ENCODE results near the gene DAND5.

Gene DAND5

DNA sequence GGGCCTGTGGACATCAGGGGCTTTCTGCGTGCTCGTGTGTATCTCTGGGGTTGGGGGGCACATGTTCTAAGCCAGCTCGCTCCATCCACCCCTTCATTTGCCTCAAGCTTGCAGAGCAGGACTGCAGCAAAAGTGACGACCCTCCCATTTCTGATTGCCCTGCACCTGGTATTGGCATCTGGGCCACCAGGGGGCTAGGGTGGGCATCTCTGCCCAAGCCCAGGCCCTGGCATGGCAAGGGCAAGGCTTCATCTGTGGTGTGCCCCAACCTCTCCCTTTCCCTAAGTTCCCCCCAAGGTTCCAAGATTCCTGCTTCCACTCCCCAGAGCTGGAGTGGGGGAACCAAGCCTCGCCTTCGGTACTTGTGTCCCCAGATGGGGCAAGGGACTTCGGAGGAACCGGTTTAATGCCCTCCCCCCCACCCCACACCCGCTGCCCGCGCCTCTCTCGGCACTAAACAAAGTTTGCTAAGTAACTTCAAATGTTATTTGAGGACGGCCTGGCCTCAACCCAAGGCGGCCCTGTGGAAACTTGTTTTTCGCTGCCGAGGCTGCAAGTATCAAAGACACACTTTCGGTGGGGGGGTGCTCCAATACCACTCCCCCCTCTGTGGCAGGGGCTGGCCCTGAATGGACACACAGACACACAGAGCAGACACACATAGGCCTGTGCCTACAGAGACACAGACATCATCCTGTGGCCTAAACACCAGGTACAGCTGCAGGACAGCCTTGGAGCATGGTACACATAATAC lies 38.1 kb downstream of the DAND5 start:
- Histone ChIP-seq H3K4me1 (no peaks in the 10 kb centered on the region), H2AFZ (no peak overlapping the region), H3K27ac (no peak overlapping the region), H3K9me3 (ENCODE audit: control insufficient read depth, low read length) (no peaks in the 10 kb centered on the region), H3K9ac (no peak overlapping the region), H3K4me3 (ENCODE audit: low read depth, low read length) (no peak overlapping the region), H3K27me3 (ENCODE audit: control insufficient read depth, insufficient read depth, low read length) (no peaks in the 10 kb centered on the region), H3K36me3 (ENCODE audit: control insufficient read depth, insufficient read depth, low read length) (no peaks in the 10 kb centered on the region), H3K79me2 (peaks cover 4% of the 10 kb centered on the region), H3K4me2 (ENCODE audit: low read length) (no peak overlapping the region)
- TF ChIP-seq, protein P1, sequence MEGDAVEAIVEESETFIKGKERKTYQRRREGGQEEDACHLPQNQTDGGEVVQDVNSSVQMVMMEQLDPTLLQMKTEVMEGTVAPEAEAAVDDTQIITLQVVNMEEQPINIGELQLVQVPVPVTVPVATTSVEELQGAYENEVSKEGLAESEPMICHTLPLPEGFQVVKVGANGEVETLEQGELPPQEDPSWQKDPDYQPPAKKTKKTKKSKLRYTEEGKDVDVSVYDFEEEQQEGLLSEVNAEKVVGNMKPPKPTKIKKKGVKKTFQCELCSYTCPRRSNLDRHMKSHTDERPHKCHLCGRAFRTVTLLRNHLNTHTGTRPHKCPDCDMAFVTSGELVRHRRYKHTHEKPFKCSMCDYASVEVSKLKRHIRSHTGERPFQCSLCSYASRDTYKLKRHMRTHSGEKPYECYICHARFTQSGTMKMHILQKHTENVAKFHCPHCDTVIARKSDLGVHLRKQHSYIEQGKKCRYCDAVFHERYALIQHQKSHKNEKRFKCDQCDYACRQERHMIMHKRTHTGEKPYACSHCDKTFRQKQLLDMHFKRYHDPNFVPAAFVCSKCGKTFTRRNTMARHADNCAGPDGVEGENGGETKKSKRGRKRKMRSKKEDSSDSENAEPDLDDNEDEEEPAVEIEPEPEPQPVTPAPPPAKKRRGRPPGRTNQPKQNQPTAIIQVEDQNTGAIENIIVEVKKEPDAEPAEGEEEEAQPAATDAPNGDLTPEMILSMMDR (IDR thresholded peaks at IDR 0.05), result no peak

DNA sequence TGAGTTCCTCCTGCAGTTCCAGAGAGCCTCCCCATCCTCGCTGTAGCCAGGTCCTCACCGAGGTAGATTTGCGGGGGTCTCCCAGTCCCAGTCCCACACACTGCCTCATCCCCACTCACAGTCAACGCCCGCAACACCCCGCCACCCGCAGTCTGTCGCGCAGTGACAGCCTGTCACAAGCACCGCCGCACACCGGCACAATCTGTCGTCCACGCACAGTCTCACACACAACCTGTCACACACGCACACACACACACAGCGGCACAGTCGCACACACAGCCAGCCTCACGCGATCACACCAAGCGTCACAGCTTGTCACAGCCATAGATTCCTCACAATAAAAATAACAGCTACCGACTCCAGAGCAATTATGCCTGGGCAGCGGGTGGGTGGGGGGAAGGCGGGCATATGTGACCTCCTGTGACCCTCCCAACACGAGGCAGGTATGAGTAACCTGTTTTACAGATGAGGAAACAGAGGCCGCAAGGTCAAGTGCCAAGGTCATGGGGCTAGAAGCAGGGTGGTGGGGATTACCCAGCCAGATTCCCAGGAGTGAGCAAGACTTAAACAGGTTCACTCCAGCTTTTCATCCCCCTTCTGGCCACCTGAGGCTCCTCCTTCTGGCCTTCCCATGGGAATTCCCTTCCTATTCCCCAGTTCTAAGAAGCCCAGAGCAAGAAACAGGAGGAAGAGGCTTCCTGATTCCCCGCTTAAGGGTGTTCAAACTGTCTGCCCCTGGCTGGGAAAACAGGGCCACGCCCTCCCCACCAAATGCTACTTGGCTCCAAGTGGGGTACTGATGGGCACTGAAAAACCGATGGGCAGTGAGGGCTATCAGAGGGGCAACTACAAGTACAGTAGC lies 39.8 kb downstream of the DAND5 start:
- H3K4me1 ChIP-seq, result no peaks in the 10 kb centered on the region
- peaks cover 6% of the 10 kb centered on the region for H3K79me2 ChIP-seq
- no peaks in the 10 kb centered on the region for H3K36me3 ChIP-seq (ENCODE audit: control insufficient read depth, insufficient read depth, low read length)
- no peaks in the 10 kb centered on the region for H3K9me3 ChIP-seq (ENCODE audit: control insufficient read depth, low read length)
- no peak overlapping the region for H3K4me2 ChIP-seq (ENCODE audit: low read length)
- H3K27me3 ChIP-seq (ENCODE audit: control insufficient read depth, insufficient read depth, low read length), result no peaks in the 10 kb centered on the region
- H3K27ac ChIP-seq, result no peak overlapping the region
- no peak overlapping the region for H3K4me3 ChIP-seq (ENCODE audit: low read depth, low read length)
- TF ChIP-seq, protein P1 (IDR thresholded peaks at IDR 0.05), result no peak
- no peak overlapping the region for H3K9ac ChIP-seq
- no peak overlapping the region for H2AFZ ChIP-seq

DNA sequence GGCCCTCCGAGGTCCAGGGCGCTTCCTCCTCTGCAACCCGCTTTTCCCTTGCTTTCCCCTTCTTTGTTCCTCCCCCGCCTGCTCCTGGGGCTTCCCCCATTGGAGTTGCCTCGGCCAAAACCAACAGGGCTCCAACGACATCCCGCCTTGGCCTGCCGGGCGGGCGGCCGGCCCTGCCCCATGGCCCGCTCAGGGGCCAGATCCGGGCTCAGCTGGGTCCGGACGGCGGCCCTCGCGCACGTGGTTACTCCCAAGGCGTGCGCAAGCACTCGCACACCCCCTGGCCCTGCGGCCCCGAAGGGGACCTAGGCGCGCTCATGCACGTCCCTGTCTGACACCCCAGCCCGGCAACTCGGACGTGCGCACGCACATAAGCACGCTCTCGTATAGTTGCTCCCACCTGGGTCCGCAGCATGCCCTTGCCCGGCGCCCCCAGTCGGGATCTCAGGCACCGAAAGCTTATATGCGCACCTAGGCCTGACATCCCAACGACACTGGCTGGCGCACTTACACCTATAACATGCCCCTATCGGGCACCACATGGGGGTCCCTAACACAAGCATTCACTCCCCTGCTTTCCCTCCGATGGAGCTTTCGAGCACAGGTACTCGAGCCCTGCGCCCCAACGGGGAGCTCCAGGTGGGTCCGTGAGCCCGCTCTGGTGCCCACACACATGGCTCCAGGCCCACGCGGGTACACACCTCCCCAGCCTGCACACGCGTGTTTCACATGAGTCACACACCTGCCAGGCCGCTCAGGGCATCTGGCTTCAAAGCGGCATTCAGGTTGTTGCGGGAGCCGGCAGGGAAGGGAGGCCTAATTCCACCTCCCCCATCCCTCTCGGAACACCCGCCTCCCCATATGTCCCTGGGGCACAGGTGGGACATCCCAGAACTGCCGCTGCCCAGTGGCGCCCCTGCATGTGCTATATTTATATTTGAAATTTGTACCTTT lies 40.9 kb downstream of the DAND5 start:
- Histone ChIP-seq H3K9ac (no peak overlapping the region), H3K9me3 (ENCODE audit: control insufficient read depth, low read length) (no peaks in the 10 kb centered on the region), H3K79me2 (peaks cover 6% of the 10 kb centered on the region), H3K27ac (no peak overlapping the region), H3K27me3 (ENCODE audit: control insufficient read depth, insufficient read depth, low read length) (no peaks in the 10 kb centered on the region), H3K4me3 (ENCODE audit: low read depth, low read length) (no peak overlapping the region), H3K4me2 (ENCODE audit: low read length) (no peak overlapping the region), H3K36me3 (ENCODE audit: control insufficient read depth, insufficient read depth, low read length) (no peaks in the 10 kb centered on the region), H2AFZ (no peak overlapping the region), H3K4me1 (no peaks in the 10 kb centered on the region)
- TF ChIP-seq, protein P1 (IDR thresholded peaks at IDR 0.05), result no peak

DNA sequence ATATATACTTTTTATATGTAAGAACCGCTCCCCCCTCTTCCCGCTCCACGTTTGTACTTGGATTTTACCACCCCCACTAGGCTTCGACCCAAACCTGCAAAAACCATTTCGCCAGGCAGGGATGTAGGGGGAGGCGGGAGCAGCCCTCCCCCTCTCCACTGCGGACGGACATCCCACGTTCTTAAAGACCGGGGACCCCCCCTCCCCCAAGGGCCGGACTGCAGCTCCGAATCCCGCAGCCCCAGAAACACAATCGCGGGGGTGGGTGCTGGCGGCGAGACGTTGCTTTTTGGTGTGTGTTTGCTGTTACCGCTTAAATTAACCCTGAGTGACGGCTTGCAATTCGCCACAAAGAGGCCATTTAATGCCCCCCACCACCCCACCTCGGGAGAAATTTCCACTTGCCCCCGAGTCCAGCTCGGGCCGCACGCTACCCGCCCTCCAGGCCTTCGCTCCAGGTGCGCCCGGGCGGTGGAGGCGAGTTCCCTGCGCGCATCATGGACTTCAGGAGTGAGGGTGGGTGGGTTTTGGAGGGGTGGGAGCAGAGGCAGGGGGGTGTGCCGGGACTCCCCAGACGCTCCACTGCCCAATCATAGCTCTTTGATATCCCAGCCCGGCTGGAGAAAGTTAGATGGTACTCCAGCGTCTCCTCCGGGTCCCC lies 41.7 kb downstream of the DAND5 start:
- Histone ChIP-seq H3K27ac (no peak overlapping the region), H3K79me2 (peaks cover 6% of the 10 kb centered on the region), H3K4me2 (ENCODE audit: low read length) (no peak overlapping the region), H3K4me3 (ENCODE audit: low read depth, low read length) (no peak overlapping the region), H3K27me3 (ENCODE audit: control insufficient read depth, insufficient read depth, low read length) (no peaks in the 10 kb centered on the region), H2AFZ (no peak overlapping the region), H3K4me1 (no peaks in the 10 kb centered on the region), H3K9ac (no peak overlapping the region), H3K9me3 (ENCODE audit: control insufficient read depth, low read length) (no peaks in the 10 kb centered on the region), H3K36me3 (ENCODE audit: control insufficient read depth, insufficient read depth, low read length) (no peaks in the 10 kb centered on the region)
- TF ChIP-seq, protein P1 (IDR thresholded peaks at IDR 0.05), result no peak
